Cardiac fibroblast (primary cell): ENCODE data around the gene RBM10.

Source experiments
- DNase-seq, 2 donors: peaks; one replicate each; pipeline versions ENCODE4 v3.0.0 to v3.0.0-alpha.2; 2010; ENCODE audit warnings: low read depth in 2 of 2
- H3K4me3 ChIP-seq, 2 donors: replicated peaks in 1 of 2; 1 replicate in 1 of 2; 2 replicates in 1 of 2; pipeline ENCODE4 v1.5.1; 2011; ENCODE audit warnings: low read depth in 2 of 2, low read length in 2 of 2, mild to moderate bottlenecking in 2 of 2, moderate library complexity in 1 of 2
- TF ChIP-seq, protein P1 (sequence below): IDR thresholded peaks from one replicate; pipeline ENCODE4 v1.5.1; 2011; ENCODE audit warnings: low read depth, mild to moderate bottlenecking, low read length, inconsistent platforms

Gene RBM10

DNA sequence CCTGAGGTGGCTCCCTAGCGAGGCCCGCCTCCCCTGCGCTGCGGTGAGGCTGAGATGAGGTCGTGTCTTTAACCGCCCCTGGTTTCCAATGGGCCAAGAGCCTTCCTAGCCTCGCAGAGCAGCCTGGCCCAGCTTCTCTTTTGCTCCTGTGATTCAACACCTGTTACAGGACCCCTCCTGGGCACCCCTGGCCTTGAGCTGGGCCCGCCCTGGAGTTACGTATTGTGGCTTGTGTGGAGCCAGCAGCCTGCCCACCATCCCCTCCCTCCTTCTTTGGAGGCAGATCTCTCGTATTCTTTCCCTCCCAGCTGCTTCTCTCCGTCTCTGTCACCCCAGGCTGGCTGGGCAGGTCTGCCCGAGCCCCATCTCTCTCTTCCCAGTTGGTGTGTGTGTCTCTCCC lies 29.4 kb downstream of the RBM10 start:
- H3K4me3 ChIP-seq: no peak overlapping the region
- DNase-seq: no peak
- TF ChIP-seq, protein P1, sequence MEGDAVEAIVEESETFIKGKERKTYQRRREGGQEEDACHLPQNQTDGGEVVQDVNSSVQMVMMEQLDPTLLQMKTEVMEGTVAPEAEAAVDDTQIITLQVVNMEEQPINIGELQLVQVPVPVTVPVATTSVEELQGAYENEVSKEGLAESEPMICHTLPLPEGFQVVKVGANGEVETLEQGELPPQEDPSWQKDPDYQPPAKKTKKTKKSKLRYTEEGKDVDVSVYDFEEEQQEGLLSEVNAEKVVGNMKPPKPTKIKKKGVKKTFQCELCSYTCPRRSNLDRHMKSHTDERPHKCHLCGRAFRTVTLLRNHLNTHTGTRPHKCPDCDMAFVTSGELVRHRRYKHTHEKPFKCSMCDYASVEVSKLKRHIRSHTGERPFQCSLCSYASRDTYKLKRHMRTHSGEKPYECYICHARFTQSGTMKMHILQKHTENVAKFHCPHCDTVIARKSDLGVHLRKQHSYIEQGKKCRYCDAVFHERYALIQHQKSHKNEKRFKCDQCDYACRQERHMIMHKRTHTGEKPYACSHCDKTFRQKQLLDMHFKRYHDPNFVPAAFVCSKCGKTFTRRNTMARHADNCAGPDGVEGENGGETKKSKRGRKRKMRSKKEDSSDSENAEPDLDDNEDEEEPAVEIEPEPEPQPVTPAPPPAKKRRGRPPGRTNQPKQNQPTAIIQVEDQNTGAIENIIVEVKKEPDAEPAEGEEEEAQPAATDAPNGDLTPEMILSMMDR: no peak

DNA sequence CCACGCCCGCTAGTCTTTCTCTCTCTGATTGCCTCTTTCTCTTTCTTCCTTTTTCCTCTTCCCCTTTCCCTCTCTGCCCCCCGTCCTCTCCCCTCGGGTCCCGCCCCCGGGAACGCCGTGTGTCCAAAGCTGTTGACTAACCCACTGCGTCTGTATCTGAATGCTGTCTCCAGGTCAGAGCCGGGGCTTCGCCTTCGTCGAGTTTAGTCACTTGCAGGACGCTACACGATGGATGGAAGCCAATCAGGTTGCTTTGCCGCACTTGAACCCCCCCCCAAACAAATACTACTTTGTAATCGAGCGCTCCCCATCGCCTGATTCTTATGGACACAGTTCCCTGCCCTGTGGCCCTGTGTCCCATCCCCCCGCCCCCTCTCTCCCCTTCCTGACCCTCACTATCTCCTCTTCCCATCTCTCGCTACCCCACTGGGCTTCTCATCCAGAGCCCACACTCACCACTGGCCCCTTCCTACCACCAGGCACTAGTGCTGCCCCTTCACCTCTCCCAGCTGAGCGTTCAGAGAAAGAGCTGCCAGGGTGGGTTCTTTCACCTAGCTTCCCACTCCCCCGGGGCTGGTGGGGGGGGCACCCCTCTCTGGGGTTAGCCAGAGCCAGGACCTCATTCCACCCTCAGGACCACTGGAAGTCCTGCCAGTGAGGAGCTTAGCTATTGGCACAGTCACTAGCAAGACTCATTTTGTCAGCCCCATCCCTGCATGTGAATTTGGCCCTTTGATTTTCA lies 30.0 kb downstream of the RBM10 start:
- H3K4me3 ChIP-seq: no peak overlapping the region
- no peak for DNase-seq
- TF ChIP-seq, protein P1: no peak

DNA sequence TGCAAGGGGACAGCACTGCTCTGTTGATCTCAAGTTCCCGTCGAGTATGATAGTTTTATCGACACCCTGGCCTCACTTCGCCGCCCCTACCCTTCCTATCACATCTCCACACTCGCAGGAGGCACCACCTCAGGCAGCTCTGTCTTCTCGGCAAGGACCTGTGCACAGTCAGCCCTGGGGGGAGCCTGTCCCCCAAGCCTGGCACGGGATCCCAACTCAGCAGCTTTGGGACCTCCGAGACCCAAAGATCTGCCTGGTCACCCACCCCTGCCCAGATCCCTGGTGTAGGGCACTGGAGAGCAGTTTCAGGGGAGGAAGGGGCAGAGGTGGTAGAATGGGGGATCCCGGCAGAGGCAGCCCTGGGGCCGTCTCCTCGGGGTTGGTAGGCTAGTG lies 30.6 kb downstream of the RBM10 start:
- no peak overlapping the region for H3K4me3 ChIP-seq
- DNase-seq: no peak
- TF ChIP-seq, protein P1: no peak

- no peak for DNase-seq
- TF ChIP-seq, protein P1: no peak
- no peak overlapping the region for H3K4me3 ChIP-seq
Measured at GRCh38 chrX:47176101-47176740, 31.2 kb downstream of the RBM10 start.

GRCh38 chrX:47177079-47177478 lies 32.1 kb downstream of the RBM10 start:
- no peak for DNase-seq
- no peak overlapping the region for H3K4me3 ChIP-seq
- TF ChIP-seq, protein P1: no peak

DNA sequence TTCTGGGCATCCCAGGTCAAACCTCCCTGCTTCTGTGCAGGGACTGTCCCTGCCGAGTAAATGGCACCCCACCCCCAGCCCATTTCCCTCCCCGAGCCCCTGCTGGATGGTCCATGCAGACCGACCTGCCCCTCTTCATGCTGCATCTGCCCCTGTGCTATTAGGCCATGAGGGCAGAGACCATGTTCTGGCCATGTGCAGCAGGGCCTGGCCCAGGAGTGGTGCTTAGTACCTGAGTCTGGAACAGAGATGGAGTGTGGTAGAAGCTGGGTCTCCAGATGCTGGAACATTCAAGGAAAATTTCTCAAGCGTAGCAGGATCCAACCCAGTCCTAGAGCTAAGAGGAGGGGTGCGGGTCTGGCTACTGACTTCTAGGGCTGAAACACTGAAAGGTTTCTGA lies 33.3 kb downstream of the RBM10 start:
- H3K4me3 ChIP-seq: no peak overlapping the region
- no peak for DNase-seq
- TF ChIP-seq, protein P1: no peak
